ENCODE results near the gene RAD23A.

DNA sequence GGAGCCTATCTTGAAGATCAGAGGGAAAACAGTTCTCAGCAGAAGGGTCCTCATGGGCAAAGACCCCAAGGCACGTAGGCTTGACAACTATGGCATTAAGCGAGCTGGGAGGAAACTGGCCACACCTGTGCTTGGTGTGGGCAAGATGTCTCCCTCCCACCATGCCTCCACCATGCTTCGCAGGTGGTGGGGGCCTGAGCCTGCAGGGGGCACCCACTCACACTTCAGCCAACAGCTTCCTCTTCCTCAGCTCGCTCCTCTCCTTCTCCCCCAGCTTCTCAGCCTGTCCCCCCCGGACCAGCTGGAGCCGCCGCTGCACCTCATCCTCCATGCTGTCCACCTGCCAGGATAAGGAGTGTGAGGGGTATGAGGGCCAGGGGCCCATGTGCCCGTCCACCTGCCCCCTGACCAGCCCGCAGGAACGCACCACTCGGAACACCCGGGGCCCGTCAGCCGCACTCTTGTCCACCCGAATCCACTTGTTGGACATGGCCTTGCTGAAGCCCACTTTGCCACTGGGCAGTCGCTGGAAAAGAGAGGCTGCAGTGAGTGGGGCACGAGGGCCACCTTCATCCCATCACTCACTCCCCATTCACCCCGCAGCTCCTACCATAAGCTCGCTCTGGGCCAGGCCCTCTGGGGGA lies 15.5 kb upstream of the RAD23A start:
- TF ChIP-seq GABPA (IDR thresholded peaks at IDR 0.05; ENCODE audit: low read depth) (no peak), RFX5 (IDR thresholded peaks at IDR 0.05; ENCODE audit: low read depth, low read length) (no peak), SP1 (IDR thresholded peaks at IDR 0.05; ENCODE audit: low read depth, low read length) (no peak)

Measured in GM12878 (cell line).